Mesendoderm (in vitro differentiated cells): ENCODE data around the gene JAK3.

ENCODE experiments used
- DNase-seq: peaks from one replicate; pipeline ENCODE4 v3.0.0; 2013
- H2AK5ac ChIP-seq: 2 replicates; pipeline ENCODE4 v1.6.1; 2013; ENCODE audit warnings: low read length, inconsistent platforms
- H2BK120ac ChIP-seq: 2 replicates; pipeline ENCODE4 v1.6.1; 2013; ENCODE audit warnings: low read depth, mild to moderate bottlenecking, low read length, moderate library complexity, mixed read lengths
- H2BK15ac ChIP-seq: replicated peaks from 2 replicates; pipeline ENCODE4 v1.6.1; 2013; ENCODE audit warnings: low read depth, mild to moderate bottlenecking, moderate library complexity
- H2BK5ac ChIP-seq: 2 replicates; pipeline ENCODE4 v1.6.1; 2013; ENCODE audit warnings: low read length, inconsistent platforms
- H3K18ac ChIP-seq: 2 replicates; pipeline ENCODE4 v1.6.1; 2013; ENCODE audit warnings: mild to moderate bottlenecking, low read length, mixed read lengths
- H3K23ac ChIP-seq: one replicate; pipeline ENCODE4 v1.6.1; 2013; ENCODE audit warnings: low read length
- H3K27ac ChIP-seq: 2 replicates; pipeline ENCODE4 v1.5.1; 2013; ENCODE audit warnings: low read depth, mild to moderate bottlenecking, inconsistent platforms, low read length, moderate library complexity
- H3K27me3 ChIP-seq: 2 replicates; pipeline ENCODE4 v1.6.1; 2013; ENCODE audit warnings: low read length, control low read depth, mild to moderate bottlenecking, inconsistent platforms; ENCODE audit not compliant: insufficient read depth, poor library complexity
- H3K36me3 ChIP-seq: 2 replicates; pipeline ENCODE4 v1.6.1; 2013; ENCODE audit warnings: low read length, inconsistent platforms; ENCODE audit not compliant: control insufficient read depth, insufficient read depth
- H3K4ac ChIP-seq: one replicate; pipeline ENCODE4 v1.6.1; 2013; ENCODE audit warnings: low read depth, mild to moderate bottlenecking, low read length, moderate library complexity
- H3K4me1 ChIP-seq: 2 replicates; pipeline ENCODE4 v1.6.1; 2013; ENCODE audit warnings: low read depth, low read length, inconsistent platforms; ENCODE audit not compliant: control insufficient read depth
- H3K4me2 ChIP-seq: 2 replicates; pipeline ENCODE4 v1.6.1; 2013; ENCODE audit warnings: low read length
- H3K4me3 ChIP-seq: 2 replicates; pipeline ENCODE4 v1.5.1; 2013; ENCODE audit warnings: mild to moderate bottlenecking, low read length
- H3K56ac ChIP-seq: one replicate; pipeline ENCODE4 v1.6.1; 2013; ENCODE audit warnings: low read length
- H3K79me1 ChIP-seq: 2 replicates; pipeline ENCODE4 v1.6.1; 2013; ENCODE audit warnings: low read length, inconsistent platforms
- H3K79me2 ChIP-seq: 2 replicates; pipeline ENCODE4 v1.6.1; 2013; ENCODE audit warnings: mild to moderate bottlenecking, low read length; ENCODE audit not compliant: control insufficient read depth, insufficient read depth
- H3K9ac ChIP-seq: 2 replicates; pipeline ENCODE4 v1.6.1; 2013; ENCODE audit warnings: low read length, inconsistent platforms
- H4K5ac ChIP-seq: one replicate; pipeline ENCODE4 v1.6.1; 2013; ENCODE audit warnings: low read length
- H4K8ac ChIP-seq: one replicate; pipeline ENCODE4 v1.6.1; 2013; ENCODE audit warnings: low read depth, mild to moderate bottlenecking, control low read depth, low read length, moderate library complexity
- WGBS: extraction: QIAGEN DNeasy Blood & Tissue Kit; methylation state at CpG from one replicate; pipeline ENCODE4 v1.1.7; 2013; ENCODE audit warnings: low lambda C conversion rate, missing lambda C conversion rate; ENCODE audit not compliant: insufficient coverage; ENCODE audit errors: extremely low coverage; 5-methylcytosine and 5-hydroxymethylcytosine counted together

The JAK3 gene

DNA sequence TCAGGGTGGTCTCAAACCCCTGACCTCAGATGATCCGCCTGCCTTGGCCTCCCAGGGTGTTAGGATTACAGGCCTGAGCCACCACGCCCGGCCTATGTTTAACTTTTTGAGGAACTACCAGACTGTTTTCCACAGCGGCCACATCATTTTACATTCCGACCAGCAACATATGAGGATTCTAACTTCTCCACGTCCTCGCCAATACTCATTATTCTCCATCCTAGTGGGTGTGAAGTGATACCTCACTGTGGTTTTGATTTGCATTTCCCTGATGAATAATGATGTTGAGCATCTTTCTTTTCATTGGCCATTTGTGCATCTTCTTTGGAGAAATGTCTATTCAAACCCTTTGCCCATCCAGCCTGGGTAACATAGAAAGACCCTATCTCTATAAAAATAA, 38.7 kb upstream of the JAK3 start:
- H3K36me3 ChIP-seq: no peaks in the 10 kb centered on the region
- no peak overlapping the region for H3K18ac ChIP-seq
- no peak overlapping the region for H3K23ac ChIP-seq
- no peak overlapping the region for H2BK15ac ChIP-seq
- H2BK5ac ChIP-seq: no peak overlapping the region
- H3K4me3 ChIP-seq: no peak overlapping the region
- no peak overlapping the region for H3K9ac ChIP-seq
- no peak overlapping the region for H3K56ac ChIP-seq
- DNase-seq: no peak
- H4K5ac ChIP-seq: no peak overlapping the region
- no peak overlapping the region for H3K4me2 ChIP-seq
- no peak overlapping the region for H3K27ac ChIP-seq
- no peak overlapping the region for H2AK5ac ChIP-seq
- H3K4me1 ChIP-seq: no peaks in the 10 kb centered on the region
- H3K27me3 ChIP-seq: no peaks in the 10 kb centered on the region
- no peak overlapping the region for H4K8ac ChIP-seq
- WGBS: no CpG with 5 or more reads among the region's 7 CpGs
- no peaks in the 10 kb centered on the region for H3K79me2 ChIP-seq
- H2BK120ac ChIP-seq: no peak overlapping the region
- H3K79me1 ChIP-seq: no peaks in the 10 kb centered on the region
- H3K4ac ChIP-seq: no peak overlapping the region

DNA sequence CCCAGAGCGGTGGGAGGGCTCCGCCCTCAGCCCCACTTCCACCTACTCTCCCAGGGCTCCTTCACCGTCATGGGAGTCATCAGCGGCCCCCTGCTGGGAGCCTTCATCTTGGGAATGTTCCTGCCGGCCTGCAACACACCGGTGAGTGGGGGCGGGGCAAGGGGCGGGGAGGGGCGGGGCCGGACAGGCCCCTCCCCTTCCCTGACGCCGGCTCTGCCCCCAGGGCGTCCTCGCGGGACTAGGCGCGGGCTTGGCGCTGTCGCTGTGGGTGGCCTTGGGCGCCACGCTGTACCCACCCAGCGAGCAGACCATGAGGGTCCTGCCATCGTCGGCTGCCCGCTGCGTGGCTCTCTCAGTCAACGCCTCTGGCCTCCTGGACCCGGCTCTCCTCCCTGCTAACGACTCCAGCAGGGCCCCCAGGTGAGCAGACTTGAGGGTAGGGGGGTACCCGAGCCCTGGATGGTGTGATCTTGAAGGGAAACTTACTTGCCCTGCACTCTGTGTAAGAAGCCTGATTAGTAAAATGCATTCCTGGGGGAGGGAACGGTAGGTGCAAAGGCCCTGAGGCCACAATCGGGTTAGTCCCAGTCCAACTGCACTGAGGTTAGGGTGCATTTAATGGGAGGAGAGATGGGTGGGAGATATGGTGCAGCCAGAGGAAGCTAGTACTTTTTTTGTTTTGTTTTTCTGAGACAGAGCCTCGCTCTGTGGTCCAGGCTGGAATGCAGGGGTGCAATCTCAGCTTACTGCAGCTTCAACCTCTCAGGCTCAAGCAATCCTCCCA, 36.0 kb upstream of the JAK3 start:
- no peaks in the 10 kb centered on the region for H3K4me1 ChIP-seq
- H2BK120ac ChIP-seq: no peak overlapping the region
- no peaks in the 10 kb centered on the region for H3K79me2 ChIP-seq
- H3K9ac ChIP-seq: no peak overlapping the region
- no peak overlapping the region for H2BK5ac ChIP-seq
- H3K4me2 ChIP-seq: no peak overlapping the region
- H2BK15ac ChIP-seq: no peak overlapping the region
- no peak overlapping the region for H2AK5ac ChIP-seq
- no peak overlapping the region for H4K8ac ChIP-seq
- no peaks in the 10 kb centered on the region for H3K27me3 ChIP-seq
- H3K36me3 ChIP-seq: no peaks in the 10 kb centered on the region
- H3K4ac ChIP-seq: no peak overlapping the region
- no peaks in the 10 kb centered on the region for H3K79me1 ChIP-seq
- H3K4me3 ChIP-seq: no peak overlapping the region
- H3K56ac ChIP-seq: no peak overlapping the region
- no peak overlapping the region for H4K5ac ChIP-seq
- no peak overlapping the region for H3K27ac ChIP-seq
- WGBS: no CpG with 5 or more reads among the region's 33 CpGs
- no peak for DNase-seq
- no peak overlapping the region for H3K23ac ChIP-seq
- no peak overlapping the region for H3K18ac ChIP-seq

DNA sequence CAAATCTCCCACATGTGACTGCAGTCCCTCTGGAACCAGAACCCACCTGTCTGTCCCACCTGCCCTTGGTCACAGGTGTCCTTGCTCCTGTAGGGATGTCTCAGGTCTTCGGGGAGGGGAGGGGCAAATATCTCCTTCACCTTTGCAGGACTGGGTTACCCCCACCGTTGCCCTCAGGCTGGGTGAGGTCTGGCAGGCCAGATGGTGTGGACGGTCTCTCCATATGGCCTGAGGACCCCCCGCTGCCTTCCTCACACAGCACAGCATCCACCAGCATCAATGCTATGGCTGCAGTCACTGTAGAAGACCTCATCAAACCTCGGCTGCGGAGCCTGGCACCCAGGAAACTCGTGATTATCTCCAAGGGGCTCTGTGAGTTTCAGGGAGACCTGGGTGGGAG, 33.9 kb upstream of the JAK3 start:
- Histone ChIP-seq H3K9ac (no peak overlapping the region), H4K5ac (no peak overlapping the region), H3K23ac (no peak overlapping the region), H3K79me1 (no peaks in the 10 kb centered on the region), H3K18ac (no peak overlapping the region), H3K4me1 (no peaks in the 10 kb centered on the region), H3K27ac (no peak overlapping the region), H2BK120ac (no peak overlapping the region), H3K4me2 (no peak overlapping the region), H2BK15ac (no peak overlapping the region), H3K56ac (no peak overlapping the region), H3K79me2 (no peaks in the 10 kb centered on the region), H3K27me3 (no peaks in the 10 kb centered on the region), H3K36me3 (no peaks in the 10 kb centered on the region), H2AK5ac (no peak overlapping the region), H3K4me3 (no peak overlapping the region), H3K4ac (no peak overlapping the region), H4K8ac (no peak overlapping the region), H2BK5ac (no peak overlapping the region)
- no CpG with 5 or more reads among the region's 7 CpGs for WGBS
- no peak for DNase-seq

DNA sequence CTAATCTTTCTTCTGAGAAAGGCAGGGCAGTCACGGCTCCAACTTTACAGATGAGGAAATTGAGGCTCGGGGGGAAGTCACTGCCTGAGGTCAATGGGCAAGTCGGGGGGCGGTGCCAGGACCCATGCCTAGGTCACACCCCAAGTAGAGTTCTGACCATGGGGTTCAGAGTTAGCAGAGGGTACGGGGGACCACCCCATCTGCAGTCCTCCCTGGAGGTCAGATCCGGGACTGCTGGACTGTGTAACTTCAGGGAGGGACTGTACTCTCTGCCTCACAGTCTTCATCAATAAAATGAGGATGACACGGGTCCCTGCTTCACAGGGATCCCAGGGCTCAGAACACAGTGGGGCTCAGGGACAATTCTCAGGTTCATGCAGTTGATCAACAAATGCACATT, 31.7 kb upstream of the JAK3 start:
- Histone ChIP-seq H3K36me3 (no peaks in the 10 kb centered on the region), H4K5ac (no peak overlapping the region), H3K79me2 (no peaks in the 10 kb centered on the region), H3K4me1 (no peaks in the 10 kb centered on the region), H2BK5ac (no peak overlapping the region), H3K4me3 (no peak overlapping the region), H2AK5ac (no peak overlapping the region), H4K8ac (no peak overlapping the region), H3K4ac (no peak overlapping the region), H3K79me1 (no peaks in the 10 kb centered on the region), H3K23ac (no peak overlapping the region), H2BK15ac (no peak overlapping the region), H3K4me2 (no peak overlapping the region), H3K18ac (no peak overlapping the region), H3K9ac (no peak overlapping the region), H3K27me3 (no peaks in the 10 kb centered on the region), H3K56ac (no peak overlapping the region), H3K27ac (no peak overlapping the region), H2BK120ac (no peak overlapping the region)
- no peak for DNase-seq
- WGBS: no CpG with 5 or more reads among the region's 7 CpGs

DNA sequence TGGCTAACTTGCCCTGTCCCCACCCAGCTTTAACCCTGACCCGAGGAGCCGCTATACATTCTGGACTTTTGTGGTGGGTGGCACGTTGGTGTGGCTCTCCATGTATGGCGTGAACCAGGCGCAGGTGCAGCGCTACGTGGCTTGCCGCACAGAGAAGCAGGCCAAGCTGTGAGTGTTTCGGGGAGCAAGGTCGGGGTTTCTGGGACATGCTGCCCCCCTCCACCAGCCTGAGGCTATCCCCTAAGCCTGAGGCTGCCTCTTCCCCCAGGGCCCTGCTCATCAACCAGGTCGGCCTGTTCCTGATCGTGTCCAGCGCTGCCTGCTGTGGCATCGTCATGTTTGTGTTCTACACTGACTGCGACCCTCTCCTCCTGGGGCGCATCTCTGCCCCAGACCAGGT, 29.9 kb upstream of the JAK3 start:
- H4K8ac ChIP-seq: no peak overlapping the region
- H2BK120ac ChIP-seq: no peak overlapping the region
- no peak overlapping the region for H2BK15ac ChIP-seq
- no peak overlapping the region for H2BK5ac ChIP-seq
- DNase-seq: no peak
- H3K56ac ChIP-seq: no peak overlapping the region
- H3K4me1 ChIP-seq: no peaks in the 10 kb centered on the region
- no CpG with 5 or more reads among the region's 16 CpGs for WGBS
- no peaks in the 10 kb centered on the region for H3K79me1 ChIP-seq
- no peak overlapping the region for H3K9ac ChIP-seq
- H4K5ac ChIP-seq: no peak overlapping the region
- no peak overlapping the region for H3K27ac ChIP-seq
- H3K4me2 ChIP-seq: no peak overlapping the region
- H2AK5ac ChIP-seq: no peak overlapping the region
- no peak overlapping the region for H3K4me3 ChIP-seq
- H3K36me3 ChIP-seq: no peaks in the 10 kb centered on the region
- H3K79me2 ChIP-seq: no peaks in the 10 kb centered on the region
- no peak overlapping the region for H3K4ac ChIP-seq
- no peaks in the 10 kb centered on the region for H3K27me3 ChIP-seq
- no peak overlapping the region for H3K18ac ChIP-seq
- no peak overlapping the region for H3K23ac ChIP-seq

GRCh38 chr19:17874758-17875135, 27.0 kb upstream of the JAK3 start:
- Histone ChIP-seq H3K4me2 (no peak overlapping the region), H3K23ac (no peak overlapping the region), H4K8ac (no peak overlapping the region), H3K79me1 (no peaks in the 10 kb centered on the region), H2AK5ac (no peak overlapping the region), H2BK120ac (no peak overlapping the region), H3K4me1 (no peaks in the 10 kb centered on the region), H3K18ac (no peak overlapping the region), H3K27ac (no peak overlapping the region), H2BK5ac (no peak overlapping the region), H3K36me3 (no peaks in the 10 kb centered on the region), H4K5ac (no peak overlapping the region), H3K9ac (no peak overlapping the region), H2BK15ac (no peak overlapping the region), H3K4ac (no peak overlapping the region), H3K27me3 (no peaks in the 10 kb centered on the region), H3K56ac (no peak overlapping the region), H3K4me3 (no peak overlapping the region), H3K79me2 (no peaks in the 10 kb centered on the region)
- WGBS: no CpG with 5 or more reads among the region's 9 CpGs
- DNase-seq: no peak
